H9 (cell line): ENCODE measurements around the gene SNAI3. TPM values are rescaled to one million over a fixed set of nuclear protein-coding genes. Genes with fewer than 3 reads are reported as not detected.

Source experiments
- DNase-seq: peaks from one replicate; pipeline ENCODE4 v3.0.0-alpha.2; 2017
- H2AFZ ChIP-seq: one replicate; pipeline ENCODE4 v1.6.1; 2013; ENCODE audit warnings: mild to moderate bottlenecking, low read length, control low read depth, moderate library complexity
- H2AK5ac ChIP-seq: 2 replicates; pipeline ENCODE4 v1.6.1; 2013; ENCODE audit warnings: low read length, control low read depth, mixed read lengths; ENCODE audit not compliant: insufficient read length
- H2BK120ac ChIP-seq: one replicate; pipeline ENCODE4 v1.6.1; 2013; ENCODE audit warnings: low read depth, mild to moderate bottlenecking, low read length, control low read depth, inconsistent platforms; ENCODE audit not compliant: poor library complexity, severe bottlenecking
- H2BK12ac ChIP-seq: 2 replicates; pipeline ENCODE4 v1.6.1; 2013; ENCODE audit warnings: low read length, control low read depth, mixed read lengths, low read depth; ENCODE audit not compliant: insufficient read length
- H2BK15ac ChIP-seq: 2 replicates; pipeline ENCODE4 v1.6.1; 2013; ENCODE audit warnings: low read depth, low read length, control low read depth
- H2BK20ac ChIP-seq: one replicate; pipeline ENCODE4 v1.6.1; 2013; ENCODE audit warnings: low read depth, mild to moderate bottlenecking, low read length, control low read depth, inconsistent platforms; ENCODE audit not compliant: poor library complexity, severe bottlenecking
- H2BK5ac ChIP-seq: 2 replicates; pipeline ENCODE4 v1.6.1; 2013; ENCODE audit warnings: low read length, control low read depth, mixed read lengths; ENCODE audit not compliant: insufficient read length
- H3K14ac ChIP-seq: 2 replicates; pipeline ENCODE4 v1.6.1; 2013; ENCODE audit warnings: low read length, control low read depth; ENCODE audit not compliant: insufficient read depth
- H3K18ac ChIP-seq: 2 replicates; pipeline ENCODE4 v1.6.1; 2013; ENCODE audit warnings: low read depth, mild to moderate bottlenecking, mixed read lengths, low read length, control low read depth; ENCODE audit not compliant: insufficient read length
- H3K23ac ChIP-seq: 2 replicates; pipeline ENCODE4 v1.6.1; 2013; ENCODE audit warnings: low read length, control low read depth, mixed read lengths, low read depth; ENCODE audit not compliant: insufficient read length
- H3K23me2 ChIP-seq: 2 replicates; pipeline ENCODE4 v1.6.1; 2013; ENCODE audit warnings: low read depth, mild to moderate bottlenecking, mixed read lengths, low read length, control low read depth; ENCODE audit not compliant: insufficient read length, poor library complexity, severe bottlenecking
- H3K27ac ChIP-seq: 2 replicates; pipeline ENCODE4 v1.5.1; 2013; ENCODE audit warnings: low read length, control low read depth, mixed read lengths, low read depth; ENCODE audit not compliant: insufficient read length
- H3K27me3 ChIP-seq: 2 replicates; pipeline ENCODE4 v1.6.1; 2013; ENCODE audit warnings: low read length, control low read depth, inconsistent platforms; ENCODE audit not compliant: insufficient read depth
- H3K4ac ChIP-seq: 2 replicates; pipeline ENCODE4 v1.6.1; 2013; ENCODE audit warnings: low read depth, mild to moderate bottlenecking, control low read depth, inconsistent platforms, low read length, moderate library complexity
- H3K4me1 ChIP-seq: 2 replicates; pipeline ENCODE4 v1.6.1; 2013; ENCODE audit warnings: low read length, control low read depth, inconsistent platforms; ENCODE audit not compliant: insufficient read depth
- H3K4me2 ChIP-seq: 2 replicates; pipeline ENCODE4 v1.6.1; 2013; ENCODE audit warnings: low read length, control low read depth, mixed read lengths; ENCODE audit not compliant: insufficient read length, insufficient read depth
- H3K56ac ChIP-seq: 2 replicates; pipeline ENCODE4 v1.6.1; 2013; ENCODE audit warnings: low read depth, mild to moderate bottlenecking, mixed read lengths, low read length, control low read depth; ENCODE audit not compliant: insufficient read length
- H3K79me1 ChIP-seq: 2 replicates; pipeline ENCODE4 v1.6.1; 2013; ENCODE audit warnings: low read depth, mild to moderate bottlenecking, moderate library complexity, low read length, control low read depth, inconsistent platforms; ENCODE audit not compliant: insufficient read depth, poor library complexity, severe bottlenecking
- H3K79me2 ChIP-seq: 2 replicates; pipeline ENCODE4 v1.6.1; 2013; ENCODE audit warnings: low read length, control low read depth, inconsistent platforms; ENCODE audit not compliant: insufficient read depth
- H3K9ac ChIP-seq: 2 replicates; pipeline ENCODE4 v1.6.1; 2013; ENCODE audit warnings: low read length, control low read depth, mixed read lengths; ENCODE audit not compliant: insufficient read length; ENCODE audit errors: extremely low read depth
- H3K9me3 ChIP-seq: one replicate; pipeline ENCODE4 v1.6.1; 2013; ENCODE audit warnings: low read depth, low read length, inconsistent platforms; ENCODE audit not compliant: control insufficient read depth
- H3T11ph ChIP-seq: one replicate; pipeline ENCODE4 v1.6.1; 2013; ENCODE audit warnings: mild to moderate bottlenecking, low read length, control low read depth, inconsistent platforms
- H4K20me1 ChIP-seq: one replicate; pipeline ENCODE4 v1.6.1; 2013; ENCODE audit not compliant: control insufficient read depth, insufficient read length, insufficient read depth
- H4K5ac ChIP-seq: 2 replicates; pipeline ENCODE4 v1.6.1; 2013; ENCODE audit warnings: low read depth, mild to moderate bottlenecking, mixed read lengths, low read length, control low read depth; ENCODE audit not compliant: insufficient read length
- H4K8ac ChIP-seq: replicated peaks from 2 replicates; pipeline ENCODE4 v1.6.1; 2013; ENCODE audit warnings: low read length, control low read depth, mixed read lengths, low read depth; ENCODE audit not compliant: insufficient read length
- H4K91ac ChIP-seq: 2 replicates; pipeline ENCODE4 v1.6.1; 2013; ENCODE audit warnings: low read depth, mild to moderate bottlenecking, moderate library complexity, mixed read lengths, low read length, control low read depth; ENCODE audit not compliant: insufficient read length
- H3K27ac Mint-ChIP-seq, 3 experiments: 2 replicates in 2 of 3; 3 replicates in 1 of 3; pipeline ENCODE4 v1.8.0; 2020 to 2021; ENCODE audit warnings: mixed read lengths in 3 of 3, mild to moderate bottlenecking in 1 of 3, moderate library complexity in 1 of 3
- H3K27me3 Mint-ChIP-seq: 2 replicates; pipeline ENCODE4 v1.8.0; 2021; ENCODE audit warnings: low read depth, mild to moderate bottlenecking, moderate library complexity, mixed read lengths
- H3K36me3 Mint-ChIP-seq, 3 experiments: 2 replicates in 2 of 3; 3 replicates in 1 of 3; pipeline ENCODE4 v1.8.0; 2020 to 2021; ENCODE audit warnings: low read depth in 3 of 3, mixed read lengths in 3 of 3; ENCODE audit not compliant: insufficient read depth in 1 of 3
- H3K4me1 Mint-ChIP-seq, 2 experiments: 2 replicates each; pipeline ENCODE4 v1.8.0; 2020; ENCODE audit warnings: mixed read lengths in 2 of 2
- H3K4me3 Mint-ChIP-seq, 2 experiments: 2 replicates in 1 of 2; 3 replicates in 1 of 2; pipeline ENCODE4 v1.8.0; 2020 to 2021; ENCODE audit warnings: mild to moderate bottlenecking in 2 of 2, mixed read lengths in 2 of 2, moderate library complexity in 1 of 2
- H3K9me3 Mint-ChIP-seq, 2 experiments: 2 replicates in 1 of 2; 3 replicates in 1 of 2; pipeline ENCODE4 v1.8.0; 2020; ENCODE audit warnings: mild to moderate bottlenecking in 2 of 2, mixed read lengths in 2 of 2, moderate library complexity in 1 of 2
- CTCF ChIP-seq: fragments of 200-600 bp; sonication (generic); conservative IDR thresholded peaks from 3 replicates; pipeline ENCODE4 v1.8.0; 2021; ENCODE audit warnings: antibody characterized with exemption, mild to moderate bottlenecking
- WGBS: extraction: QIAGEN DNeasy Blood & Tissue Kit; methylation state at CpG from one replicate; pipeline ENCODE4 v1.1.7; 2013; ENCODE audit warnings: missing lambda C conversion rate, low lambda C conversion rate, mixed read lengths; ENCODE audit not compliant: insufficient read length; ENCODE audit errors: extremely low coverage; 5-methylcytosine and 5-hydroxymethylcytosine counted together
- total RNA-seq: library from RNA; stranded (reverse); gene quantifications from 2 replicates; pipeline ENCODE4 v1.2.1, GENCODE V29; 2021

SNAI3 gene
- total RNA-seq, 1 experiment from 2014 or later = 3.2 TPM

- Histone ChIP-seq H3K27me3 (no peaks in the 10 kb centered on the region), H3K27ac (no peak overlapping the region), H2BK20ac (no peak overlapping the region)
Observed at GRCh38 chr16:88634994-88635670, 51.2 kb downstream of the SNAI3 start.

More at GRCh38 chr16:88634994-88635670, 51.2 kb downstream of the SNAI3 start:
- H2BK15ac ChIP-seq = no peak overlapping the region
- no peak for TF ChIP-seq CTCF
- no peak overlapping the region for H4K91ac ChIP-seq
- H3K4ac ChIP-seq = no peak overlapping the region
- Mint-ChIP-seq H3K27ac (no peak overlapping the region), H3K4me1 (peaks cover 19 to 35% of the 10 kb centered on the region in 2 experiments), H3K9me3 (no peaks in the 10 kb centered on the region; a peak in 1 of 5 replicates), H3K36me3 (peaks cover 3 to 16% (median 14%) of the 10 kb centered on the region in 3 experiments; a peak in 6 of 7 replicates), H3K4me3 (peak overlapping the region; percentile 61 to 80), H3K27me3 (peaks cover 21% of the 10 kb centered on the region)
- no peak overlapping the region for H3K23ac ChIP-seq
- H2BK5ac ChIP-seq = no peak overlapping the region
- H3K56ac ChIP-seq = no peak overlapping the region
- no peak overlapping the region for H2AFZ ChIP-seq
- H3K23me2 ChIP-seq = peaks cover 15% of the 10 kb centered on the region
- H3K9ac ChIP-seq = no peak overlapping the region
- H3K14ac ChIP-seq = no peak overlapping the region
- no peaks in the 10 kb centered on the region for H4K20me1 ChIP-seq
- no peak overlapping the region for H2BK120ac ChIP-seq
- DNase-seq = no peak
- no peak overlapping the region for H2AK5ac ChIP-seq
- H3K79me1 ChIP-seq = no peaks in the 10 kb centered on the region
- H4K5ac ChIP-seq = no peak overlapping the region
- no peaks in the 10 kb centered on the region; the same call in 1 of the 2 replicates for H3K4me1 ChIP-seq
- peak overlapping the region; percentile 54 for H3K4me2 ChIP-seq
- no peak overlapping the region for H3T11ph ChIP-seq
- no peak overlapping the region for H2BK12ac ChIP-seq
- H3K9me3 ChIP-seq = no peaks in the 10 kb centered on the region
- WGBS = no CpG with 5 or more reads among the region's 28 CpGs
- H3K18ac ChIP-seq = no peak overlapping the region
- no peak overlapping the region for H4K8ac ChIP-seq
- H3K79me2 ChIP-seq = no peaks in the 10 kb centered on the region
